ENCODE results near the gene CTNND2. TPM values are rescaled to one million over a fixed set of nuclear protein-coding genes. Genes with fewer than 3 reads are reported as not detected.

The CTNND2 gene
- total and polyA plus RNA-seq, 10 of the 15 experiments (the other 5 are each of a cell fraction or from before 2014, with no cell fraction given), result 0.02 to 0.16 (median 0.04) TPM; not detected in 7

DNA sequence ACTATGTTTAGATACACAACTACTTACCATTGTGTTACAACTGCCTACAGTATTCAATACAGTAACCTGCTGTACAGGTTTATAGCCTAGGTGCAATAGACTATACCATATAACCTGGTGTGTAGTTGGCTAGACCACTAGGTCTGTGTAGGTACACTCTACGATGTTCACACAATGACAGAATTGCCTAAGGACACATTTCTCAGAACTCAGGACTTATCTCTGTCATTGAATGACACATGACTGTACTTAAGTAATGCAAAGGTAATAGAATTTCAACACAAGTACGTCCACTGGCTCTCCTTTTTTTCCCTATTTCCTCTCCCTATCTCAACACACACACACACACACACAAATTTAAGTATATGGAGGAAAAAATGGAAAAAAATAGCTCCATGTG, 385.6 kb downstream of the CTNND2 start:
- 3% methylated on average over 2 of the region's 2 CpGs for WGBS (ENCODE audit: insufficient coverage, insufficient replicate concordance, low lambda C conversion rate, missing lambda C conversion rate)
- intact Hi-C loops (cut with micrococcal nuclease; ENCODE audit: unreplicated experiment) (no loop called here), in situ Hi-C loops (cut with MboI) (no loop called here)
- ChIA-PET CTCF (no interaction called here), SMC1A (ENCODE audit: uncharacterized antibody, unreplicated experiment) (interaction anchor here (0.7 kb wide), 1 partner anchor 37 kb away, joined by 3 read pairs; no protein-coding TSS in a partner anchor), POLR2A (no interaction called here), RAD21 (ENCODE audit: unreplicated experiment) (no interaction called here)
- Histone ChIP-seq H3K4me2 (ENCODE audit: control insufficient read depth, insufficient read depth) (no peak overlapping the region), H4K20me1 (ENCODE audit: control insufficient read depth, insufficient read depth) (no peaks in the 10 kb centered on the region), H3K9ac (ENCODE audit: control insufficient read depth, insufficient read depth, low read length) (no peak overlapping the region), H3K36me3 (ENCODE audit: control insufficient read depth in 2 of 2, insufficient read depth in 2 of 2, low read length in 1 of 2) (no peaks in the 10 kb centered on the region), H3K9me3 (replicated peaks; ENCODE audit: control insufficient read depth, insufficient read depth, low read length) (no peaks in the 10 kb centered on the region), H3K27me3 (replicated peaks in 1 of 2; ENCODE audit: control insufficient read depth in 2 of 2, insufficient read depth in 2 of 2, low read length in 1 of 2) (no peaks in the 10 kb centered on the region), H3K4me3 (no peak overlapping the region), H3K4me1 (ENCODE audit: control insufficient read depth, insufficient read depth, low read length) (no peaks in the 10 kb centered on the region), H3K27ac (ENCODE audit: control insufficient read depth, insufficient read depth) (no peak overlapping the region), H2AFZ (ENCODE audit: control insufficient read depth, low read depth, low read length) (no peak overlapping the region), H3K79me2 (ENCODE audit: control insufficient read depth, insufficient read depth, low read length) (no peaks in the 10 kb centered on the region)
- TF ChIP-seq, protein P1, sequence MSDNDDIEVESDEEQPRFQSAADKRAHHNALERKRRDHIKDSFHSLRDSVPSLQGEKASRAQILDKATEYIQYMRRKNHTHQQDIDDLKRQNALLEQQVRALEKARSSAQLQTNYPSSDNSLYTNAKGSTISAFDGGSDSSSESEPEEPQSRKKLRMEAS (IDR thresholded peaks at IDR 0.05; ENCODE audit: low read depth, low read length), result no peak
- TF ChIP-seq, protein P2, sequence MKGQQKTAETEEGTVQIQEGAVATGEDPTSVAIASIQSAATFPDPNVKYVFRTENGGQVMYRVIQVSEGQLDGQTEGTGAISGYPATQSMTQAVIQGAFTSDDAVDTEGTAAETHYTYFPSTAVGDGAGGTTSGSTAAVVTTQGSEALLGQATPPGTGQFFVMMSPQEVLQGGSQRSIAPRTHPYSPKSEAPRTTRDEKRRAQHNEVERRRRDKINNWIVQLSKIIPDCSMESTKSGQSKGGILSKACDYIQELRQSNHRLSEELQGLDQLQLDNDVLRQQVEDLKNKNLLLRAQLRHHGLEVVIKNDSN (IDR thresholded peaks at IDR 0.05; ENCODE audit: borderline replicate concordance, extremely low read length, insufficient read depth, low read depth, low read length), result no peak
- TF ChIP-seq POLR2A (IDR thresholded peaks at IDR 0.05; ENCODE audit: low read depth, low read length), result no peak
- TF ChIP-seq ATF7 (IDR thresholded peaks at IDR 0.05; ENCODE audit: low read depth), result no peak
- no peak for TF ChIP-seq KAT2A (conservative IDR thresholded peaks at IDR 0.05; ENCODE audit: control insufficient read depth, low read depth, low read length)
- no peak for TF ChIP-seq BRCA1 (IDR thresholded peaks at IDR 0.05; ENCODE audit: low read depth, low read length)
- TF ChIP-seq, protein P3, sequence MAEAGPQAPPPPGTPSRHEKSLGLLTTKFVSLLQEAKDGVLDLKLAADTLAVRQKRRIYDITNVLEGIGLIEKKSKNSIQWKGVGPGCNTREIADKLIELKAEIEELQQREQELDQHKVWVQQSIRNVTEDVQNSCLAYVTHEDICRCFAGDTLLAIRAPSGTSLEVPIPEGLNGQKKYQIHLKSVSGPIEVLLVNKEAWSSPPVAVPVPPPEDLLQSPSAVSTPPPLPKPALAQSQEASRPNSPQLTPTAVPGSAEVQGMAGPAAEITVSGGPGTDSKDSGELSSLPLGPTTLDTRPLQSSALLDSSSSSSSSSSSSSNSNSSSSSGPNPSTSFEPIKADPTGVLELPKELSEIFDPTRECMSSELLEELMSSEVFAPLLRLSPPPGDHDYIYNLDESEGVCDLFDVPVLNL (IDR thresholded peaks at IDR 0.05; ENCODE audit: low read depth, low read length), result no peak
- TF ChIP-seq IRF4 (IDR thresholded peaks at IDR 0.05; ENCODE audit: low read depth, low read length), result no peak
- TF ChIP-seq GABPA (IDR thresholded peaks at IDR 0.05; ENCODE audit: low read depth), result no peak
- no peak for TF ChIP-seq BHLHE40 (IDR thresholded peaks at IDR 0.05; ENCODE audit: borderline replicate concordance in 1 of 2, low read depth in 2 of 2, low read length in 1 of 2)
- DNase-seq (ENCODE audit: low read depth, low spot score), result no peak
- FAIRE-seq, result no peak
- ATAC-seq, result no peak
- no TSS peak for BruUV-seq (replicated peaks)

All from GM12878 (cell line).